Endothelial cell of umbilical vein (primary cell): ENCODE data around the gene GABBR2.

ENCODE experiments used
- CTCF ChIP-seq, 2 donors: IDR thresholded peaks; 1 replicate in 1 of 2; 2 replicates in 1 of 2; pipeline ENCODE4 v1.5.1; 2011; ENCODE audit warnings: low read length in 2 of 2, mild to moderate bottlenecking in 2 of 2, moderate library complexity in 2 of 2, control low read depth in 1 of 2, inconsistent platforms in 1 of 2, low read depth in 1 of 2; ENCODE audit not compliant: insufficient read depth in 1 of 2; ENCODE audit errors: extremely low read depth in 1 of 2
- FOS ChIP-seq: IDR thresholded peaks from 2 replicates; pipeline ENCODE4 v1.6.1; 2011; ENCODE audit warnings: mild to moderate bottlenecking, low read length, moderate library complexity, borderline replicate concordance; ENCODE audit not compliant: insufficient read depth
- GATA2 ChIP-seq: IDR thresholded peaks from 2 replicates; pipeline ENCODE4 v1.7.0; 2011; ENCODE audit warnings: low read depth, mild to moderate bottlenecking, moderate library complexity, mixed read lengths, low read length; ENCODE audit not compliant: insufficient read length, insufficient read depth
- MAX ChIP-seq: IDR thresholded peaks from 2 replicates; pipeline ENCODE4 v1.6.1; 2011; ENCODE audit not compliant: insufficient read depth, insufficient read length
- MYC ChIP-seq: IDR thresholded peaks from one replicate; pipeline ENCODE4 v1.6.1; 2011; ENCODE audit warnings: mild to moderate bottlenecking, low read depth, low read length
- POLR2A ChIP-seq: IDR thresholded peaks from 2 replicates; pipeline ENCODE4 v1.6.1; 2012; ENCODE audit warnings: low read depth, mild to moderate bottlenecking, control low read depth, low read length
- POLR2AphosphoS5 ChIP-seq: IDR thresholded peaks from 2 replicates; pipeline ENCODE4 v1.6.1; 2012; ENCODE audit warnings: low read depth, mild to moderate bottlenecking, control low read depth, low read length, moderate library complexity; ENCODE audit not compliant: insufficient read depth

- TF ChIP-seq POLR2A (no peak), CTCF (IDR thresholded peaks at IDR 0.05; ENCODE audit: extremely low read depth in 1 of 2, insufficient read depth in 1 of 2, low read depth in 1 of 2, low read length in 2 of 2) (no peak), MYC (no peak), GATA2 (no peak), FOS (no peak), POLR2AphosphoS5 (no peak), MAX (no peak)
Observed at GRCh38 chr9:98639133-98639532, 69.6 kb downstream of the GABBR2 start.
